ENCODE results near the gene CROCC. TPM values are rescaled to one million over a fixed set of nuclear protein-coding genes. Genes with fewer than 3 reads are reported as not detected.
"Not testable (repeated sequence)": the region's sequence is repeated elsewhere in the genome, so short reads cannot be mapped to it uniquely, and the experiment has no call there.

The CROCC gene
- total RNA-seq, 2 experiments from 2014 or later, result 36.3 to 54.1 TPM

- intact Hi-C loops (cut with micrococcal nuclease; ENCODE audit: unreplicated experiment), result no loop called here
- no peak overlapping the region for H3K27ac ChIP-seq (ENCODE audit: low read depth, low read length, poor library complexity, severe bottlenecking)
- ChIA-PET CTCF (ENCODE audit: unreplicated experiment) (no interaction called here), POLR2A (interaction anchor here (0.6 to 1.1 kb wide), 3 partner anchors 8 to 18 kb away, joined by 3 to 4 read pairs (median 3); no protein-coding TSS in a partner anchor)
- no peaks in the 10 kb centered on the region for H4K20me1 ChIP-seq (ENCODE audit: insufficient read depth, low read length)
- H2AFZ ChIP-seq (ENCODE audit: low read length), result no peak overlapping the region
- peaks cover 11% of the 10 kb centered on the region for H3K4me1 ChIP-seq (ENCODE audit: insufficient read depth, low read length, poor library complexity, severe bottlenecking)
- TF ChIP-seq EZH2phosphoT487 (IDR thresholded peaks at IDR 0.05; ENCODE audit: borderline replicate concordance, low read depth, low read length), result no peak
- TF ChIP-seq CTCF (conservative IDR thresholded peaks at IDR 0.05; ENCODE audit: low read length), result peak; percentile 50
- no peaks in the 10 kb centered on the region for H3K36me3 ChIP-seq (ENCODE audit: insufficient read depth, low read length)
- H3K79me2 ChIP-seq (ENCODE audit: insufficient read depth, low read depth, low read length), result no peaks in the 10 kb centered on the region
- no peak overlapping the region for H3K4me2 ChIP-seq (ENCODE audit: low read length)
- no TSS peak for BruUV-seq (replicated peaks)
- peak; percentile 36 for DNase-seq (ENCODE audit: low spot score)
- H3K9me3 ChIP-seq (ENCODE audit: low read length), result no peaks in the 10 kb centered on the region
- no peak overlapping the region for H3K4me3 ChIP-seq (ENCODE audit: low read depth, low read length, poor library complexity, severe bottlenecking)
- H3K9me2 ChIP-seq (ENCODE audit: insufficient read depth, low read length), result no peaks in the 10 kb centered on the region
Measured at GRCh38 chr1:16915627-16915973, 6.1 kb upstream of the CROCC start.

- DNase-seq (ENCODE audit: low spot score); H3K36me3 ChIP-seq (ENCODE audit: insufficient read depth, low read length); H3K27ac ChIP-seq (ENCODE audit: low read depth, low read length, poor library complexity, severe bottlenecking); CTCF ChIA-PET (ENCODE audit: unreplicated experiment); intact Hi-C loops (cut with micrococcal nuclease; ENCODE audit: unreplicated experiment); BruUV-seq (replicated peaks); H3K9me3 ChIP-seq (ENCODE audit: low read length); H2AFZ ChIP-seq (ENCODE audit: low read length); H4K20me1 ChIP-seq (ENCODE audit: insufficient read depth, low read length); H3K4me2 ChIP-seq (ENCODE audit: low read length); H3K4me3 ChIP-seq (ENCODE audit: low read depth, low read length, poor library complexity, severe bottlenecking); H3K9me2 ChIP-seq (ENCODE audit: insufficient read depth, low read length); H3K79me2 ChIP-seq (ENCODE audit: insufficient read depth, low read depth, low read length): not testable (repeated sequence)
- peaks cover 15% of the 10 kb centered on the region for H3K4me1 ChIP-seq (ENCODE audit: insufficient read depth, low read length, poor library complexity, severe bottlenecking)
- POLR2A ChIA-PET, result interaction anchor here (0.6 to 1.1 kb wide), 3 partner anchors 7 to 18 kb away, joined by 3 to 4 read pairs (median 3); no protein-coding TSS in a partner anchor
Measured at GRCh38 chr1:16916036-16916880, 5.5 kb upstream of the CROCC start.

GRCh38 chr1:16918371-16918770 is 3.4 kb upstream of the CROCC start:
- H3K9me3 ChIP-seq (ENCODE audit: low read length), result no peaks in the 10 kb centered on the region
- BruUV-seq (replicated peaks), result no TSS peak
- no peaks in the 10 kb centered on the region for H4K20me1 ChIP-seq (ENCODE audit: insufficient read depth, low read length)
- no peak for DNase-seq (ENCODE audit: low spot score)
- peaks cover 20% of the 10 kb centered on the region for H3K4me1 ChIP-seq (ENCODE audit: insufficient read depth, low read length, poor library complexity, severe bottlenecking)
- H3K9me2 ChIP-seq (ENCODE audit: insufficient read depth, low read length), result no peaks in the 10 kb centered on the region
- intact Hi-C loops (cut with micrococcal nuclease; ENCODE audit: unreplicated experiment), result no loop called here
- TF ChIP-seq CTCF (conservative IDR thresholded peaks at IDR 0.05; ENCODE audit: low read length), result no peak
- TF ChIP-seq EZH2phosphoT487 (IDR thresholded peaks at IDR 0.05; ENCODE audit: borderline replicate concordance, low read depth, low read length), result no peak
- ChIA-PET POLR2A (interaction anchor here (0.6 kb wide), 2 partner anchors 201 to 313 kb away, joined by 3 to 5 read pairs; partner anchors contain the start of gene PADI2), CTCF (ENCODE audit: unreplicated experiment) (no interaction called here)
- no peaks in the 10 kb centered on the region for H3K79me2 ChIP-seq (ENCODE audit: insufficient read depth, low read depth, low read length)
- H3K36me3 ChIP-seq (ENCODE audit: insufficient read depth, low read length), result no peaks in the 10 kb centered on the region
- no peak overlapping the region for H2AFZ ChIP-seq (ENCODE audit: low read length)
- no peak overlapping the region for H3K4me2 ChIP-seq (ENCODE audit: low read length)
- no peak overlapping the region for H3K4me3 ChIP-seq (ENCODE audit: low read depth, low read length, poor library complexity, severe bottlenecking)
- H3K27ac ChIP-seq (ENCODE audit: low read depth, low read length, poor library complexity, severe bottlenecking), result no peak overlapping the region

- DNase-seq (ENCODE audit: low spot score); CTCF ChIA-PET (ENCODE audit: unreplicated experiment); H3K4me3 ChIP-seq (ENCODE audit: low read depth, low read length, poor library complexity, severe bottlenecking); H3K4me2 ChIP-seq (ENCODE audit: low read length); intact Hi-C loops (cut with micrococcal nuclease; ENCODE audit: unreplicated experiment); H4K20me1 ChIP-seq (ENCODE audit: insufficient read depth, low read length); H3K36me3 ChIP-seq (ENCODE audit: insufficient read depth, low read length); H3K79me2 ChIP-seq (ENCODE audit: insufficient read depth, low read depth, low read length); BruUV-seq (replicated peaks); H3K9me3 ChIP-seq (ENCODE audit: low read length); H2AFZ ChIP-seq (ENCODE audit: low read length); H3K9me2 ChIP-seq (ENCODE audit: insufficient read depth, low read length); H3K27ac ChIP-seq (ENCODE audit: low read depth, low read length, poor library complexity, severe bottlenecking): not testable (repeated sequence)
- POLR2A ChIA-PET, result interaction anchor here (0.6 to 0.9 kb wide), 2 partner anchors 27 to 314 kb away, joined by 3 to 5 read pairs; no protein-coding TSS in a partner anchor
- H3K4me1 ChIP-seq (ENCODE audit: insufficient read depth, low read length, poor library complexity, severe bottlenecking), result peaks cover 17% of the 10 kb centered on the region
Measured at GRCh38 chr1:16918936-16919665, 2.6 kb upstream of the CROCC start.
